Measurements from ENCODE around the gene PADI4.

- TF ChIP-seq POLR2A (IDR thresholded peaks at IDR 0.05; ENCODE audit: low read depth, low read length) = no peak
- no peak for TF ChIP-seq POLR2AphosphoS5 (IDR thresholded peaks at IDR 0.05; ENCODE audit: low read depth, low read length)
Observed at GRCh38 chr1:17339521-17339920, 31.5 kb downstream of the PADI4 start.
